Epithelial cell of esophagus (primary cell): Measurements from ENCODE around the gene ANKFN1.

Experiments used
- DNase-seq: peaks from one replicate; pipeline ENCODE4 v3.0.0; 2010; ENCODE audit warnings: low read depth
- H3K4me3 ChIP-seq: 2 replicates; pipeline ENCODE4 v1.5.1; 2011; ENCODE audit warnings: mild to moderate bottlenecking, low read length, control low read depth
- TF ChIP-seq, protein P1 (sequence below): IDR thresholded peaks from 2 replicates; pipeline ENCODE4 v1.5.1; 2011; ENCODE audit warnings: low read depth, mild to moderate bottlenecking, low read length, control low read depth, inconsistent platforms; ENCODE audit not compliant: insufficient read depth; ENCODE audit errors: missing control alignments

Gene ANKFN1

DNA sequence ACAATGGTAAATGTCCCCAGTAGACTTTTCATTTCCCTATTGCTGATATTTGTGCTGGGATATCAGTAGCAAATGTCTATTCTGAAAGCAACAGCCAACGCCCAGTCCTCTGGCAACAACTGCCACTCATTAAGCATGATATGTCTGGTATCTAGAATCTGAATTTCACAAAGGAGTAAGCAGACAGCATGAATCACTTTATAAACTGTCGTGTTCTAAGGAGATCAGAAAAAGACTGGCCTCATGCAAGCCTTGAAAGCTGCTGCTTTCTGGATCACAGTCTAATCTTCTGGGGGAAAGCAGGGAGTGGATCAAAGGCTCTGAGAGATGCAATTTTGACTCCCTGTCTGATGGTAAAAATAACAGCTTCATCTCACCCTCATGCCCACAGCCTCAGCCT, 287.1 kb downstream of the ANKFN1 start:
- DNase-seq = peak; percentile 32
- no peak overlapping the region for H3K4me3 ChIP-seq
- TF ChIP-seq, protein P1, sequence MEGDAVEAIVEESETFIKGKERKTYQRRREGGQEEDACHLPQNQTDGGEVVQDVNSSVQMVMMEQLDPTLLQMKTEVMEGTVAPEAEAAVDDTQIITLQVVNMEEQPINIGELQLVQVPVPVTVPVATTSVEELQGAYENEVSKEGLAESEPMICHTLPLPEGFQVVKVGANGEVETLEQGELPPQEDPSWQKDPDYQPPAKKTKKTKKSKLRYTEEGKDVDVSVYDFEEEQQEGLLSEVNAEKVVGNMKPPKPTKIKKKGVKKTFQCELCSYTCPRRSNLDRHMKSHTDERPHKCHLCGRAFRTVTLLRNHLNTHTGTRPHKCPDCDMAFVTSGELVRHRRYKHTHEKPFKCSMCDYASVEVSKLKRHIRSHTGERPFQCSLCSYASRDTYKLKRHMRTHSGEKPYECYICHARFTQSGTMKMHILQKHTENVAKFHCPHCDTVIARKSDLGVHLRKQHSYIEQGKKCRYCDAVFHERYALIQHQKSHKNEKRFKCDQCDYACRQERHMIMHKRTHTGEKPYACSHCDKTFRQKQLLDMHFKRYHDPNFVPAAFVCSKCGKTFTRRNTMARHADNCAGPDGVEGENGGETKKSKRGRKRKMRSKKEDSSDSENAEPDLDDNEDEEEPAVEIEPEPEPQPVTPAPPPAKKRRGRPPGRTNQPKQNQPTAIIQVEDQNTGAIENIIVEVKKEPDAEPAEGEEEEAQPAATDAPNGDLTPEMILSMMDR = no peak

GRCh38 chr17:56441308-56441707, 288.0 kb downstream of the ANKFN1 start:
- TF ChIP-seq, protein P1 = no peak
- no peak for DNase-seq
- H3K4me3 ChIP-seq = no peak overlapping the region

- H3K4me3 ChIP-seq = no peak overlapping the region
- no peak for DNase-seq
- TF ChIP-seq, protein P1 = no peak
Measured at GRCh38 chr17:56445692-56446411, 292.6 kb downstream of the ANKFN1 start.

- TF ChIP-seq, protein P1 = no peak
- DNase-seq = no peak
Measured at GRCh38 chr17:56447171-56447570, 293.9 kb downstream of the ANKFN1 start.

DNA sequence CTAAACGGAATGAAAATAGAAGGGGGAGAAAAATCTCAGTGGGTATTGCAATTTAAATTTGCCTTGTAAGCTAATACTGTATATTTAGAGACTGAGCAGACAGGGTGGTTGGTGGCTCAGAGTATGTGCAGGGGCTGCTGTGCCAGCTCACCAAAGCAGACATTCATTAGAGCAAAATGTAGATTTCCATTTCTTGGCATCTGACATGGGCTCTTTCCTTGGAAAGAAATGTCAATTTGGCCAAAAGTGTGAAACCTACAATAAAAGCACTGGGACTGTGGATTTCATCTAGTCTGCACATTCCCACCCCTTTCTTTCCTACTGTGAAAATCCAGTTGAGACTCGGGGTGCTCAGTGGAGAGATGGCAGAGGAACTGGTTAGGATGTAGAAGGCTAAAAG, 295.1 kb downstream of the ANKFN1 start:
- TF ChIP-seq, protein P1 = no peak
- H3K4me3 ChIP-seq = no peak overlapping the region
- DNase-seq = no peak

More at GRCh38 chr17:56447171-56447570, 293.9 kb downstream of the ANKFN1 start:
- H3K4me3 ChIP-seq = no peak overlapping the region

- no peak overlapping the region for H3K4me3 ChIP-seq
- TF ChIP-seq, protein P1 = no peak
- no peak for DNase-seq
Measured at GRCh38 chr17:56449176-56449575, 295.9 kb downstream of the ANKFN1 start.

DNA sequence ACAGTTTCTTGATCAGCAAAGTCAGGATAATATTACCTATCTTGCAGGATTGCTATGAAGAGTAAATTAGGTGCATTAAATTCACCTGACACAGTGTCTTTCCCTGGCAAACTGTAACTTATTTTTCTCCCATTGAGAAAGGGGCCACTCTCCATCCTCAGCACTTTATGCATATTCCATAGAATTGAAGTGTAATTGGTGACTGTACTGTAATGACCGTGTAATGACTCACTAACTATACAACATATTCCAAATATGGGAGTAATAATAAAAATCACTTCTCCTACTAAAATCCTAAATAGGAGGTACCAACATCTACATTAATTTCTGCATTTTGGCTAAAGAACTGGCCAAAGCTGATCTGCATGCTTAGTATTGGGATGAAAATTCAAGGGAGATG, 298.4 kb downstream of the ANKFN1 start:
- peak; percentile 2 for DNase-seq
- TF ChIP-seq, protein P1 = no peak
- H3K4me3 ChIP-seq = no peak overlapping the region
